VCaP (cell line): ENCODE results near the gene TMEM59.
"Not testable (repeated sequence)": the region's sequence is repeated elsewhere in the genome, so short reads cannot be mapped to it uniquely, and the experiment has no call there.

Experiments
- H3K27ac ChIP-seq: fragments of 450-650 bp; 2 replicates; pipeline ENCODE4 v1.5.1; 2017
- CTCF ChIP-seq: fragments of 450-650 bp; conservative IDR thresholded peaks from 2 replicates; pipeline ENCODE4 v1.5.1; 2017; ENCODE audit warnings: mild to moderate bottlenecking, moderate library complexity

TMEM59 gene

GRCh38 chr1:54008876-54009275 is 44.1 kb downstream of the TMEM59 start:
- no peak for TF ChIP-seq CTCF
- no peak overlapping the region for H3K27ac ChIP-seq

- TF ChIP-seq CTCF: no peak
- no peak overlapping the region for H3K27ac ChIP-seq
Observed at GRCh38 chr1:54007613-54008012, 45.4 kb downstream of the TMEM59 start.

DNA sequence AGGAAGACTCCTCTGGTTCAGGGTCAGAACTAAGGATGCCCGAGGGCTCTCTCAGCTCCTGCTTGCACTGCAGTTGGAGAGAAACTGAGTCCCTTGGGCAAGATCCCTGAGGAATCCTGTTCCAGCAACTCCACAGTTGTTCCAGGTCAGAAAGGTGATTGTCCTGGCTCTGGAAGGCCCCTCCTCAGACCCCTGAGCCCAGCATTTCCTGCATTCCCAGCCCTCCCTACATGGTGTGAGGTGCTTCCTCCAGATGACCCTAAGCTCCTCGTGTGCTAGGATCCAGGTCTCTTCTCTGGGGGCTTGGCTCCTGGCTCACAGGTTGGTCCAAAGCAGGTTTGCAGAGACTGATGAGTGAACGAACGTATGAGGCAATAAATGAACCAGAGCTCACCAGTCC is 46.5 kb downstream of the TMEM59 start:
- H3K27ac ChIP-seq: no peak overlapping the region
- no peak for TF ChIP-seq CTCF

- TF ChIP-seq CTCF: no peak
- H3K27ac ChIP-seq: no peak overlapping the region
Observed at GRCh38 chr1:54004481-54005049, 48.4 kb downstream of the TMEM59 start.

GRCh38 chr1:54003750-54004480 is 49.1 kb downstream of the TMEM59 start:
- H3K27ac ChIP-seq: not testable (repeated sequence)

DNA sequence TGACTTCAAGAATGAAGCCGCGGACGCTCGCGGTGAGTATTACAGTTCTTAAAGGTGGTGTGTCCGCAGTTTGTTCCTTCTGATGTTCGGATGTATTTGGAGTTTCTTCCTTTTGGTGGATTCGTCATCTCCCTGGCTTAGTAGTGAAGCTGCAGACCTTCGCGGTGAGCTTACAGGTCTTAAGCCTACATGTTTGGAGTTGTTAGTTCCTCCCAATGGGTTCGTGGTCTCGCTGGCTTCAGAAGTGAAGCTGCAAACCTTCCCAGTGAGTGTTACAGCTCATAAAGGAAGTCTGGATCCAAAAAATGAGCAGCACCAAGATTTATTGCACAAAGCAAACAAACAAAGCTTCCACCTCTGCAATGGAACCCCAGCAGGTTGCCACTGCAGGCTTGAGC is 49.8 kb downstream of the TMEM59 start:
- H3K27ac ChIP-seq: peak overlapping the region; percentile 89; the same call in 1 of the 2 replicates
- TF ChIP-seq CTCF: no peak

GRCh38 chr1:54002544-54003248 is 50.3 kb downstream of the TMEM59 start:
- peak overlapping the region; percentile 89 for H3K27ac ChIP-seq
- no peak for TF ChIP-seq CTCF

- TF ChIP-seq CTCF: no peak
- H3K27ac ChIP-seq: peak overlapping the region; percentile 89
Observed at GRCh38 chr1:54001591-54001990, 51.4 kb downstream of the TMEM59 start.
